ENCODE results near the gene CDH13.

CDH13 gene

DNA sequence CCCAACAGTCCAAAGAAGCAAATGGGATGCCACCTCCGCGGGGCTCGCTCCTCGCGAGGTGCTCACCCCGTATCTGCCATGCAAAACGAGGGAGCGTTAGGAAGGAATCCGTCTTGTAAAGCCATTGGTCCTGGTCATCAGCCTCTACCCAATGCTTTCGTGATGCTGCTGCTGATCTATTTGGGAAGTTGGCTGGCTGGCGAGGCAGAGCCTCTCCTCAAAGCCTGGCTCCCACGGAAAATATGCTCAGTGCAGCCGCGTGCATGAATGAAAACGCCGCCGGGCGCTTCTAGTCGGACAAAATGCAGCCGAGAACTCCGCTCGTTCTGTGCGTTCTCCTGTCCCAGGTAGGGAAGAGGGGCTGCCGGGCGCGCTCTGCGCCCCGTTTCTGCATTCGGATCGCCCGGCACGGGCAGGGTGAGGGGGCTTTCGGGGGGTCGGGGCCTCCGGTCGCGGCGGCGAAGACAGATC is at the start of gene CDH13:
Gene CDH13 (plus strand): TSS at position 179 of the 471 bp plus-strand sequence.
- peak; percentile 71 for DNase-seq

DNA sequence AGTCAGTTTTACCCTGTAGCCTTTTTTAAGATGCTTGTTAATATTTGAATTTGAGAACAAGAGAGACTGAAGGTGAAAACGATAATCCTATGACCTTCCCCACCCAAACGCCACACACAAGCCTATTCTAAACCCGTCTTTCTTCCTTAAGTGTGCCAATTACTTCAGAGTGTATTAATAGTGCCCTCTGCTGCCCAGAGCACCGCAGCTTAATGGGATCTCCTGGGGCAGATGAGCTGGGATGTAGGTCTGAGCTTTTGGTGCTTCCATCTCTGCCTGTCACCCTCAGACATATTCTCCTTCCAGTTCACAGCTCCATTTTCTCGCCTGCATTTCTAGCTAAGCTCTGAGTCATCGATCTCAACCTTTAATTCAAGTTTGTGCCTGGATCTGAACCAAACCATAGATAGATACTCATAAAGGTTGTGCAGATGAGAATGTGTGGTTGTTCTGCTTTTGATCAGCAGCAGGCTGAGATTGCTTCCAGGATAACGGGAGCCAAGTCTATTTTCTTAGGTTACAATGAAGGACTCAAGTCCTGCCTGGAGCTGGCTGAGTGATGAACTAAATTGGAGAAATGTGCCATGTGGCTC is 46.4 kb upstream of the CDH13 start:
- DNase-seq = peak; percentile 58

DNA sequence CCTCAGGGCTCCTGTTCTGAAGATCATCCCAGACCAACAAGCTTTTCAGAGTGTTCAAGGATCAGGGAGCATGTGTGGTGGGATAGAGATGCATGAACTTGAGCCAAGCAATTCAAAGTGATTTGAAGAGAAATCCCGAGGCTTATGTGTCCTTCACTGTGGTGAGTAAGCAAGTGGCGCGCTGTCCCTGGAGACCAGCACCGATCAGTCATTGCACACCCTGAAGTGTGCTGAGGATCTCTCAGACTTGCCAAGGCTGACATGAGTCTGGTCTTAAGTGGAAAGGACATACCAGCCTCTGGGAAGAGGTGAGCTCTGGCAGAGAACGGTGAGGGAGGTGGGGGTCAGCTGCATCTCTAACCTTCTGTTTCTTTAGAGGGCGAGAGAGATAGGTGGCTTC is 43.8 kb upstream of the CDH13 start:
- peak; percentile 36 for DNase-seq

DNA sequence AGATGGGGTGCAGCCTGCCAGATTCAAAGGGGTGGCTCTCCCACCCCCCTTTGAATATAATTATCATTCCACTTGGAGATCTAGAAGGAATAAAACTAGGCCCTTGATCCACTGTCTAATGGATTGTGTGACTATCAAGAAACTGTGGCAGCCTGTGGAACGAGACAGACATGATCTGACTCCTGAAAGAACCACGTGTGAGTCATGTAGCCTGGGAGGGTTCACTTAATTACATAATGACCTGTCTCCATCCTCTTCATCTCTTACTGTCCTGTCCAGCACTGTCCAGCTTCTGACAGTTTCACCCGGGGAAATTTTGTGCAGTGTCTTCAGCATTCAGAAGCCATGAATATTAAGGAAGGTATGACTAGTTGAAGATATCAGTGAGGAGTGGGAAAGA is 43.3 kb upstream of the CDH13 start:
- peak; percentile 44 for DNase-seq

DNA sequence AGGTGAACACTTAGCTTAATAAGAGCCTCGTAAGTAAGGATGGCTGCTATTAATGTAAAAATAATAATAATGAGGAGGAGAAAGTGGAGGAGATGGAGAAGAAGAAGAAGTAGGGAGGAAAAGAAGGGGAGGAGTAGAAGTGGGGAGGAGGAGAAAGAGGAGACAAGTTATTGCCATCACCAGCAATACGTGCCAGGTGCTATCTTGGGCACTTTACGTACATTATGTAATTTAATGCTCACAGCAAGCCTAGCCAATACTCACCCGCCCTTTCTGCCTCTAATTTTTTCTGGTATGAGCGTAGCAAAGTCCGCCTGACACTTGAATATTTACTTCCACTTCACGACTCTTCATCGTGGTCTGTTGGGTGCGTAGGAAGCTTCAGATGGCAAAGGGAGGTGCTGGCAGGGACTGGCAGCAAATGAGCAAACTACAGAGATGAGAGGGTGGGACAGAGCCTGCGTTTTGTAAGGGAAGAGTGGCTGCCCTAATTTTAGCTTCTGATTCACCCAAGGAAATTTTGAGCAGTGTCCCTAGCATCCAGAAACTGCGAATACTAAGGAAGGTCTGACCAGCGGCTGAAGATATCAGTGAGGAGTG is 42.1 kb upstream of the CDH13 start:
- no peak for DNase-seq

DNA sequence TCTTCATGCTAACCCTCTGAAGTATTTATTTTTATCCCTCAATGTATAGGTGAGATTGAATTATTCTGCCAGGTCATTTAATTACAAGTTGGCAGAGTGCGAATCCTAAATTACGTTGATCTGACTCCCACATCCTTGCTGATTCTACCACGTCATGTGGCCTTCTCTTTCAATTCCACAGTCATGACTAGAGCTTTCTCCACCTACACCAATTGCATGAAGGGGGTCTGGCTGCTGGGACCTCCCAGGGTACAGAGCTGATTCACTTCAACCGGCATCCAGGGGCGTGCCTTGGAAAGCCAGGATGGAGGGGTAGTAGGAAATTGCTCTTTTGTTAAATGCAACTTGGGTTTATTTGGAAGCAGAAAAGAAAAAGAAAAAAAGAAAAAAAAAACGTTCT is 41.1 kb upstream of the CDH13 start:
- DNase-seq = peak; percentile 90

DNA sequence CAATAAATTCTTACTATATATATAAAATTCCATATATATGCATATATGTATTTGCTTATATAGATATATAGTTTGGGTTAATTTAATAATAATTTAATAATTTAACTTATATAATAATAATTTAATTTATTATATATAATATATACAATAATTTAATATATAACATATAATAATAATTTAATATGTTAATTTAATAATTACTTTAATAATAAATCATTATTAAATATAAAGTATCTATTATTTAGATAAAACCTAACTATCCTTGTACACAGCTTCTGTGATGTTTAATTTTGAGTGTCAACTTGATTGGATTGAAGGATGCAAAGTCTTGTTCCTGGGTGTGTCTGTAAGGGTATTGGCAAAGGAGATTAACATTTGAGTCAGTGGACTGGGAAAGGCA is 40.6 kb upstream of the CDH13 start:
- DNase-seq = no peak

DNA sequence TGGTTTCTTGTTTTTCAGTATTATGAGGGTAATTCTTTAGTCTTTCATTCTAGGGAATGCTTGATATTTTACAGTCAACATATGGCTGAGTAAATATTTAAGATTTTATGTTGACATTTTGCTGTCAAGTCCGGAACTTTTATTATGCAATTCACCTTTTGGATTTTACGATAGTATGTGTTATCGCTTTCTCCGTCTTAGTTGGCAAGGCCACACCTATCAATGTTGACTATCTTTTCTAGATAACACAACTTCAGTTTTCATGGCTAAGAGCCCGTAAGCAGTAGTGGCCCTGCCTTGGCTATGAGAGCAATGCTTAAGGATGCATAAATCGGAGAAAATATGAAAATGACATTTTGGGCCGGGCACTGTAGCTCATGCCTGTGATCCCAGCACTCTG is 39.5 kb upstream of the CDH13 start:
- DNase-seq = no peak

DNA sequence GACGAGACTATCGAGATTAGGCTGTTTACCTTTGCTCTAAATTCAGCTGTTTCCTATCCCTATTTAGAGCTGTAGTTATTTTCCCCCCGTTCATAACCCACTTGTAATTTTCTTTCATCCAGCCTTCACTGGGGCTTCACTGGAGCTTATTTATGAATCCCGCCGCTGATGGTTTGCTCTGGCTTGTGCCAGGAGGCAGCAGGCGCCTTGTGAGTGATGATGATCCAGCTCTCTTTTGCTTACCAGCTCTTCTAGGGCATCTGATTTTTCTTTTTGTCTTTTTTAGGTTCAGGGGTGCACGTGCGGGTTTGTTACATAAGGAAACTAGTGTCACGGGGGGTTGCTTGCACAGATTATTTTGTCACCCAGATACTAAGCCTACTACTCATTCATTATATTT is 37.4 kb upstream of the CDH13 start:
- DNase-seq = no peak

DNA sequence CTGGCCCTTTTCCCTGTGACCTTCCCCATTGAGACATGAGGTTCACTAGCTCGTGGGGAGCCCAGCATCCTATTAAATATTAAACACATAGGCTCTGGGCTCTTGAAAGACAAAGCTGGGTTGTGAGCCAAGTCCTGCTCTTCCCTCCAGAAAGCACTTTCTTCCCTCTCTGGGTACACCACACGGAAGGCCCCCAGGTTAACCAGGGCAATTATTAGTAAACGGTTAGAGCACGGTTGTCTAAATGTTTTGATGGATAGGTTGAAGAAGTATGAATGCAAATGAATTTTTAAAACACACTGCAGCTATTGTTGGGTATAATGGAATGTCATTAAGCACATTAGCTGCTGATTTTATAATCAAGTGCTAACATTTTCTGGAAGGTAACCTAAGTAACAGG is 32.7 kb upstream of the CDH13 start:
- no peak for DNase-seq

DNA sequence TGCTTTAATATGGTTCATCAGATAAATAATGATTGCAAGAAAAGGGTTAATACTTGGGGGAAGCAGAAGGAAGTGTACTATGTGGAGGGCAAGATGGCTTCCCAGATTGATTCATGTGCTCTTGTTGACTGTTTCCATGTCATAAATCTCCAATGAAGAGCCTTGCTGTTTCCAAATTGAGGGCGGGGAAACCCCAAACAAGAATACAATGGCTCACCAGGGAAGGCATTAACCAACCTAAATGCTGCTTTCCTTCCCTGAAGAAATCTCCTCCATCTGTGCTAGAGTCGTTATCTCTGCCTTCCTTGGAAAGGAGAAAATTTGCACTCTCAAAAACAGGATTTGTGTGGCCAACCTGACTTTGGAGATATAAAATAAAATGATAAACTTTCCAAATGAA is 28.0 kb upstream of the CDH13 start:
- no peak for DNase-seq

DNA sequence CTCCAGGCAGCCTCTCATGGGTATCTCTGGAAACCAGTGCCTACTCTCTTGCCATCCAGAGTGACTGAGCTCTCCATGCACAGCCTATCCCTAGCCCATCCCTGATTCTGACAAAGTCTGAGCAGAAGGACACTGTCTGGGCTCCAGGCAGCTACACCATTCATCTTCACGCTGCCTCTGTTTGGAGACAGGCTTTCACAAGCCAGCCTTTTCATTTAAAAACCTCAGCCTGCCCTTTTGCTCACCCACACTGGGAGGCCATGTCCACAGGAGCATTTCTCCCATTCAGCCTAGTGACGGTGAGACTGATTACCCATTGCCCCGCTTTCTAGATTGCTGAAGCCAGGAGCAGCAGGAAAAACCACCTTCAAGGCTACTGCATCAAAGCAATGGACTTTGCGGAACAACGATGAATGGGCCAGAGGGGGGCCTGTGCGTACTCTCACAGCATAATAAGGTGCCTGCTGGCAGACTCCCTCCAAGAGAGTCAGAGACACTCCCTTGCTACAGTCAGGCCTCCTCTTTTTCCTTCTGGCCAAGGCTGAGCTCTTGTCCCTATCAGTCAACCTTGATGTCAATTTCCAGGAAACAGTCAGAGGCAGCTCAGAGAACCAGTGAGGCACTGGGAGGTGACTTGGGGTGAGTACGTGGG is 24.7 kb upstream of the CDH13 start:
- no peak for DNase-seq

DNA sequence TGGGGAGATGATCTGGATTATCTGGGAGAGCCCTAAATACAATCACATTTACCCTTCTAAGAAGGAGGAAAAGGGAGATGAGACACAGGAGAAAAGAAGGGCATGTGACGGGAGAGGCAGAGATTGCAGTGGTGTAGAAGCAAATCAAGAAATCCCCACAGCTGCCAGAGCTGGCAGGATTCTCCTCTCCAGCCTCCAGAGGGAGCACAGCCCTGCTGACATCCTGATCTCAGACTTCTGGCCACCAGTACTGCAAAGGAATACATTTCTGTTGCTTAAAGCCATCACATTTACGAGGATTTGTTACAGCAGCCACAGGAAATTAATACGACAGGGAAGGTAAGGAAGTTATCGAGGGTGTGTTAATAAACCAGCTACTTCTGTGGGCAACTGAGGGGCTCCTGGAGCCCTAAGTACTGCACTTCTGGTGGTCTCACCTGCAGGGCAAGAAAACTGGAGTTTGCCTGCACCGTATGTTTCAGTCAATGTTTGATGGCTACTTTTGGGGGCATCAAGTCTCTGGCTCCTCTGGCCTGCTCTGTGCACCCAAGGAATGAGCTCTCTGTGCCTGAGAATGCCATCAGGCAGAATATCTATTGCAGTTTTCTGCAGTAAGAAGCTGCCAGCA is 22.9 kb upstream of the CDH13 start:
- peak; percentile 57 for DNase-seq

DNA sequence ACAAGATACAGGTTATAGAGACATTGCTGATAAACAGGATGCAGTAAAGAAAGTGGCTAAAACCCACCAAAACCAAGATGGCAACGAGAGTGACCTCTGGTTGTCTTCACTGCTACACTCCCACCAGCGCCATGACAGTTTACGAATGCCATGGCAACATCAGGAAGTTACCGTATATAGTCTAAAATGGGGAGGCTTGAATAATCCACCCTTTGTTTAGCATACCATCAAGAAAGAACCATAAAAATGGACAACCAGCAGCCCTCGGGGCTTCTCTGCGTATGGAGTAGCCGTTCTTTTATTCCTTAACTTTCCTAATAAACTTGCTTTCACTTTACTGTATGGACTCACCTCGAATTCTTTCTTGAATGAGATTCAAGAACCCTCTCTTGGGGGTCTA is 21.7 kb upstream of the CDH13 start:
- DNase-seq = no peak

DNA sequence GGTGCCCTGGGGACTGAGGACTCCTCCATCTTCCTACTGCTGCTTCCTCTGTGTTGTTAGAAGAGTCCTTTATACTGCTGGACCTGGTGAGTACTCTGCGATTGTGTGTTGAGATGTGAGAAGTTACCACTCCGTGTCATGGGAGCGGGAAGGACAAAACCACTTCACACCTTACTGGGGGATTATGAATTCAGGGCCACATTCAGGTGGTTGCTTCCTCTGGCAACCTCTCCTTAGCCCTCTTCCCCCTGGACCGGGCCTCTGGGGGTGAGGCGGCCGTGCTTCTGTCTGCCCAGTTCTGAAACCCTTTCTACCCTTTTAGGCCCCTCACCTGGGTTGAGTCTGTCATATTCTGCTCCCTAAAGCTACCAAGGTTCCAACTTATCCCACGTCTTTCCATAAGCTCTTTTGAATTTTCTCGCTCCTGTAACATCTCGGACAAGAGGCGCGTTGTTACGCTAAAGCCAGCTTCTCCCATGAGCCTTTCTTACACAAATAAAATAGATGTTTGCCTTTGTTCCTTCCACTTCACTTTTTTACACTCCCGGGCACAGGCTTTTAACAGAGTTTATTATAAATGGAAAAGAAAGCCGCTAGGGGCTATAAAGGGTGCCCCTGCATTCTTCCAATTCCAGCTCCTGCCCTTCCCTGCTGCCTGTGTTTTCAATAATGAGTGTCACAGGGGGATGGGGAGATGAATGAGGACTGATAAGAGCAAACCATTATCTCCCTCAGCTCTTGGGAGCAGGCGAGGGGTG is 20.7 kb upstream of the CDH13 start:
- no peak for DNase-seq

DNA sequence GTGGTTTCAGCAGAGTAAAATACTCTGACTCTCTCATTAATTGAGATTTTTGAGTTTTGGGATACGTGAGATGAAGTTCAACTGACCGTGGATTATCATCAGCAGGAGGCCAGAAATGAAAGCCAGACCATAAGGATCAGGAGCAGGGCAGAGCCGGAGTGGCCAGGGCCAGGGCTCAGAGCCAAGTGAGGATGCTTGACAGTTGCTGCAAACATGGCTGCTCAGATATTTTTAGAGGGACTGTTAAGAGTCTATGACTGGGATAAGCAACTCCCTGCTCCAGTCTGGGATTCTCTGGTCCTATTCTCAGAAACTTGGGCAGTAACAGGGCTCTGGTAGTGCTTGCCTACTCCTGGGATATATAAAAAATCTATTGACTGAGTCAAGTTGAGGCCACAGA is 17.6 kb upstream of the CDH13 start:
- no peak for DNase-seq

DNA sequence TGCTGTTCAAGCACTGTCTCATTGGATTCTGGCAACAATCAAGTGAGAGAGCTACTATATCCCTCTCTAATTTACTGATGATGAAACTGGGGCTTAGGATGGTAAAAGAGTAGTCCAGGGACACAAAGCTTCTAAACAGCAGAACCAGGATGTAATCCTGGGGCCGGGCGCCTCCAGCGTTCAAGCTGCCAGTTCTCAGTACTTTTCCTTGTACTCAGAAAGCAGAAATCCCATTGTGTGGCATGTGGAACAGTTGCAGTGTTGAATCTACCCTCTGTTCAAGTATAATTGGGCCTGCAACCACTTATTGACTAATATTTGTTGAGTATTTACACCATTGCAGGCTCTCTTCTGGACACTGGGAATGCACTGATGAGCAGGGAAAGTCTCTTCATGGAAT is 14.5 kb upstream of the CDH13 start:
- no peak for DNase-seq

DNA sequence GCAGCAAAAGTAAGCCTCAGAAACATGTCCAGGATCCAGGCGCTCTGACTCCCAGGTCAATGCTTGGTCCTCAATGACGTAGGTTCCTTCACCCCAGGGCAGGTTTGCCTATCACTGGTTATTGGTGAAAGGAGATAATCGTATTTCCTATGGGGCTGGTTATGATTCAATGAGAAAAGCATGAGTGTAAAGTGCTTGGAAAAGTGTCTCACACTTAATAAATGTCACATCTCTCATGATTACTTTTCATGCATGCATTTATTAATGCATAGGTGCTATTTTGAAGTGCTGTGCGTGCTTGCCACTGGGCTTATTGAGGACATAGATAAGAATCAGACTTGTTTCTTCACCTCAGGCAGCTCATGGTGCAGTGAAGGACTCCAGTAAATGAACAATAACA is 10.4 kb upstream of the CDH13 start:
- no peak for DNase-seq

DNA sequence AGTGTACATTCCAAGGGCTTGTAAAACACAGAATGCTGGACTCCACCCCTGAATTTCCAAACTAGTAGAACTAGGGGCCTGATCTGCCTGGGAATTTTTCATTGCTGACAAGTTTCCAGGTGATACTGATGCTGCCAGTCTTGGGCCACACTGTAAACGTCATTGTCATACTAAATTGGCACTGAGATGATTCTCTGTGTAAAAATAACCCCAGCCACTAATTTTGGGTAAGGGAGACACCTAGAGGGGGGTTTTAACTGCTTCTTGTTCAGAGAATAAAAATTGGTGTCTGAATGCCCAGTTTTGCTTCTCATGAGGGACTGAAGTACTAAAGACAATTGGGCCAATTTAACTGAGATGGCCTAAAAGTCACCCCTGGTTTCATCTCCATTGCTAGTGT is 5.0 kb upstream of the CDH13 start:
- DNase-seq = no peak

DNA sequence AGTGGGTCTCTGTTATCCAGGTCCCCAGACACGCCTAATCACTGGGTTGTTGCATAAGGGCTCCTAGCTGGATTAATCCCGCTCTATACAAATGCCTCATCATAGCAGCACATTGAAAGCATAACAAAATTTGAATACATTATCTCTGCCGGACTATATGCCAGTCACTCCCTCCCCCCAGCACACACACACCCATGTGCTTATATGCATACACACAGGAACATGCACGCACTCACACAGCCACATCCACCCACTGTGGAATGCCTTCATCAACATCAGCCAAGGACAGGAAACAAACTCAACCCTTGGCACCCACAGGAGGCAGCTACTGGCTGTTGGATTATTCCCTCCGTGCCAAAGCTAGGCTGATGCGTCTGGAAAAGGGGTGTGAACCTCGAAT is 3.5 kb upstream of the CDH13 start:
- no peak for DNase-seq

DNA sequence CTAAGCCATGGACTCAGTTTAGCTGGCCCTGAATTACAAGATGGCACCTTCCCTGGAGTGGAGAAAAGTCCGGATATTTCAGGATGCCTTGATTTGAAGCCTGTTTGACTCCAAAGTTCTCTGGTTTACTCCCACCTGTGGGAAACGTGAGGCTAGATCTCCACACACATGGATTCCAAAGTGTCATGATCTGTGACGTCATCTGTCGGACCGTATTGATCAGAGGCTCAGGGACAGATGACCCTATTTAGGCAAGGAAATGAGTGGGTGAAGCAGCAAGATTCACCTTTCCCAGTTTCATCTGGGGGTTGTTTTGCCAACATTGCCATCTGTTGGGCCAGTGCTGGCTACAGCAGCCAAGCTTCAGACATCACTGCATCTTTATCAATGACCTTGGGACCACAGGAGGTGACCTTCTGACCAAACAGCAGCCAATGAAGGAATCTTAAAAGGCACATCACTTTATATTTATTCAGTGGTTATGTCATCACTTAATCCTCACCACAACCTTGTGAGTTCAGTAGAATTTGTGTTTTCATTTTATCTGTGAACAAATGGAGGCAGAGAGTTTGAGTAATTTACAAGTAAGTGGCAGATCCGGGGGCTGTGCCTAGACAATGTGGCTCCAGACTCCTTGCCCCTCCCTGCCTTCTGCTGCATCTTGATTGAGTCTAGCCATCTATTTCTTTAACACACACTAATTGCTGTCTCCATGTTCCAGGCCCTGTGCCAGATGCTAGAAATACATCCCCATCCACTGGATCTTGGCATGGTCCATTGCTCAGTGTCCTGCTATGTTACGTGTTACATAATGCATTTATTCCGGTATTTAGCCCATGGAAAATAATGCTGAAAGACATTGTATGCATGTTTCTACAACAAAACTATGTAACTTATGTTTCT is 1.5 kb upstream of the CDH13 start:
- DNase-seq = no peak

DNA sequence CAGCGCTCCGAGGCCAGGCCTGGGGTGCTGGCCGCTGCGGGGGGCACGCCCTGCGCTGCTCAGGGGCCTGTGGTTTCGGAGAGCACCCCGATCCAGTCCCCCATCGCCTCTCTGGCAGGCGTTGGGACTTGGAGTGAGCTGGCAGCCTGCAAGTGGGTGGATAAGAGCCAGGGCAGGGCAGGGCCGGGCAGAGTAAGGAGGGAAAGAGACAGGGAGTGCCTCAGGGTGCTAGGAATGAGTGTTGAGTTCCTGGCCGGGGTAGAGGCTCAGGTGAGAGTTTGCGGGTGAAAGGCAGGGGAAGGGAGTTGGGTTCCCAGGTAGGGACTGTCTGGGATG is 1.3 kb downstream of the CDH13 start:
- DNase-seq = peak; percentile 32

DNA sequence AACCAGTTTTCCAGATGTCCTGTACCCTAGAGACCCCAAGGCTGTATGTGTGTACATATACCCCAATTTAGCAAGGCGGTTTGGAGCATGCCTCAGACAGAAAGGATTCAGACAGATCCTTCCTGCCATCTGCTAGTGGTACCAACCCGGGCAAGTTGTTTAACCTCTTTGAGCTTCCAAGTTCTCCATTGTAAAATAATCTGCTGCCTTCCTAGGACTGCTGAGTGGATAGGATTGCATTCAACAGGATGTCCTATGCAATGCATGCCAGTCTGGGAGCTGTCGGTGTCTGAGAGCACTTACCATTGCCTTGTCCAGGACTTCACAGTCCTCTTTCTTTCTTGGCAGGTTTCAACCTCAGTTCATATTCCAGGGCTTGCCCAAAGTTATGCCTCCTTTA is 1.9 kb downstream of the CDH13 start:
- DNase-seq = no peak
